Measurements from ENCODE around the gene ANXA2R.

The ANXA2R gene

GRCh38 chr5:42994555-42995359 lies 45.4 kb downstream of the ANXA2R start (continued):
- no peak for TF ChIP-seq GLIS2 (tag by site-specific recombination; IDR thresholded peaks at IDR 0.05)
- no peak for TF ChIP-seq SALL2 (tag by site-specific recombination; IDR thresholded peaks at IDR 0.05; ENCODE audit: borderline replicate concordance)
- peak; percentile 22 for TF ChIP-seq ZBTB26 (tag by site-specific recombination; optimal IDR thresholded peaks at IDR 0.05)
- TF ChIP-seq KLF8 (tag by site-specific recombination; IDR thresholded peaks at IDR 0.05) = peak; percentile 32
- TF ChIP-seq ZNF2 (tag by site-specific recombination; IDR thresholded peaks at IDR 0.05) = peak; percentile 79
- TF ChIP-seq ZNF121 (tag by site-specific recombination; IDR thresholded peaks at IDR 0.05) = no peak
- TF ChIP-seq ZNF555 (tag by site-specific recombination; conservative IDR thresholded peaks at IDR 0.05) = no peak
- no peak for TF ChIP-seq ZNF140 (tag by site-specific recombination; IDR thresholded peaks at IDR 0.05)
- TF ChIP-seq GLIS1 (tag by site-specific recombination; IDR thresholded peaks at IDR 0.05) = no peak
- TF ChIP-seq, protein P1, sequence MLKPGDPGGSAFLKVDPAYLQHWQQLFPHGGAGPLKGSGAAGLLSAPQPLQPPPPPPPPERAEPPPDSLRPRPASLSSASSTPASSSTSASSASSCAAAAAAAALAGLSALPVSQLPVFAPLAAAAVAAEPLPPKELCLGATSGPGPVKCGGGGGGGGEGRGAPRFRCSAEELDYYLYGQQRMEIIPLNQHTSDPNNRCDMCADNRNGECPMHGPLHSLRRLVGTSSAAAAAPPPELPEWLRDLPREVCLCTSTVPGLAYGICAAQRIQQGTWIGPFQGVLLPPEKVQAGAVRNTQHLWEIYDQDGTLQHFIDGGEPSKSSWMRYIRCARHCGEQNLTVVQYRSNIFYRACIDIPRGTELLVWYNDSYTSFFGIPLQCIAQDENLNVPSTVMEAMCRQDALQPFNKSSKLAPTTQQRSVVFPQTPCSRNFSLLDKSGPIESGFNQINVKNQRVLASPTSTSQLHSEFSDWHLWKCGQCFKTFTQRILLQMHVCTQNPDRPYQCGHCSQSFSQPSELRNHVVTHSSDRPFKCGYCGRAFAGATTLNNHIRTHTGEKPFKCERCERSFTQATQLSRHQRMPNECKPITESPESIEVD (tag by site-specific recombination; IDR thresholded peaks at IDR 0.05) = peak; percentile 63
- TF ChIP-seq PRDM4 (tag by site-specific recombination; IDR thresholded peaks at IDR 0.05) = peak; percentile 13; the same call in 1 of the 2 replicates
- no peak for TF ChIP-seq ZNF354C (tag by site-specific recombination; IDR thresholded peaks at IDR 0.05; ENCODE audit: borderline replicate concordance, low read depth)
- TF ChIP-seq ZNF280D (tag by site-specific recombination; IDR thresholded peaks at IDR 0.05) = no peak
- no peak for TF ChIP-seq PATZ1 (tag by site-specific recombination; IDR thresholded peaks at IDR 0.05)
- peak; percentile 36; the same call in 1 of the 2 replicates for TF ChIP-seq ZSCAN16 (tag by site-specific recombination; IDR thresholded peaks at IDR 0.05)
- peak; percentile 91 for TF ChIP-seq ZNF501 (tag by site-specific recombination; IDR thresholded peaks at IDR 0.05)
- TF ChIP-seq BCL11B (tag by site-specific recombination; IDR thresholded peaks at IDR 0.05; ENCODE audit: low read depth) = no peak
- TF ChIP-seq ZNF626 (tag by site-specific recombination; IDR thresholded peaks at IDR 0.05) = peak; percentile 28; the same call in 1 of the 2 replicates
- no peak; the same call in 1 of the 2 replicates for TF ChIP-seq ZNF362 (tag by site-specific recombination; IDR thresholded peaks at IDR 0.05)
- TF ChIP-seq ZNF473 (tag by site-specific recombination; IDR thresholded peaks at IDR 0.05) = no peak
- TF ChIP-seq ZNF391 (tag by site-specific recombination; IDR thresholded peaks at IDR 0.05; ENCODE audit: borderline replicate concordance, low read depth) = no peak
- TF ChIP-seq WT1 (tag by site-specific recombination; IDR thresholded peaks at IDR 0.05) = peak; percentile 25; the same call in 1 of the 2 replicates
- peak; percentile 73 for TF ChIP-seq ZBTB11 (tag by site-specific recombination; conservative IDR thresholded peaks at IDR 0.05; ENCODE audit: low read depth)

Measured in HEK293 (cell line).